ENCODE results near the gene ASCL2. TPM values are rescaled to one million over a fixed set of nuclear protein-coding genes. Genes with fewer than 3 reads are reported as not detected.

The ASCL2 gene
- total RNA-seq, 1 donor from 2014 or later, result 0.16 TPM

- Mint-ChIP-seq H3K9me3 (peaks cover 6% of the 10 kb centered on the region), H3K4me3 (no peak overlapping the region), H3K27me3 (ENCODE audit: low read depth) (no peaks in the 10 kb centered on the region), H3K27ac (ENCODE audit: unreplicated experiment) (no peak overlapping the region), H3K4me1 (peaks cover 3% of the 10 kb centered on the region), H3K36me3 (ENCODE audit: low read depth) (no peaks in the 10 kb centered on the region)
- no peak for TF ChIP-seq CTCF (conservative IDR thresholded peaks at IDR 0.05)
- no peak for DNase-seq (ENCODE audit: low read depth, low spot score)
Measured at GRCh38 chr11:2258501-2259465, 11.6 kb downstream of the ASCL2 start.

GRCh38 chr11:2256951-2257700 lies 13.3 kb downstream of the ASCL2 start:
- peak overlapping the region; percentile 54 for H3K27ac Mint-ChIP-seq (ENCODE audit: unreplicated experiment)
- H3K36me3 Mint-ChIP-seq (ENCODE audit: low read depth), result no peaks in the 10 kb centered on the region
- H3K4me1 Mint-ChIP-seq, result peaks cover 2% of the 10 kb centered on the region
- H3K4me3 Mint-ChIP-seq, result no peak overlapping the region
- no peaks in the 10 kb centered on the region for H3K27me3 Mint-ChIP-seq (ENCODE audit: low read depth)
- peaks cover 6% of the 10 kb centered on the region for H3K9me3 Mint-ChIP-seq
- DNase-seq (ENCODE audit: low read depth, low spot score), result no peak
- TF ChIP-seq CTCF (conservative IDR thresholded peaks at IDR 0.05), result no peak

- no peaks in the 10 kb centered on the region for H3K27me3 Mint-ChIP-seq (ENCODE audit: low read depth)
- H3K4me3 Mint-ChIP-seq, result no peak overlapping the region
- peaks cover 6% of the 10 kb centered on the region for H3K9me3 Mint-ChIP-seq
- no peaks in the 10 kb centered on the region for H3K36me3 Mint-ChIP-seq (ENCODE audit: low read depth)
- no peak for TF ChIP-seq CTCF (conservative IDR thresholded peaks at IDR 0.05)
- H3K4me1 Mint-ChIP-seq, result no peaks in the 10 kb centered on the region
- no peak for DNase-seq (ENCODE audit: low read depth, low spot score)
- H3K27ac Mint-ChIP-seq (ENCODE audit: unreplicated experiment), result peak overlapping the region; percentile 54
Measured at GRCh38 chr11:2256293-2256913, 14.0 kb downstream of the ASCL2 start.

- Mint-ChIP-seq H3K4me1 (peaks cover 11% of the 10 kb centered on the region), H3K36me3 (ENCODE audit: low read depth) (no peaks in the 10 kb centered on the region), H3K4me3 (no peak overlapping the region), H3K27ac (ENCODE audit: unreplicated experiment) (no peak overlapping the region), H3K27me3 (ENCODE audit: low read depth) (no peaks in the 10 kb centered on the region), H3K9me3 (peaks cover 6% of the 10 kb centered on the region)
- no peak for TF ChIP-seq CTCF (conservative IDR thresholded peaks at IDR 0.05)
- DNase-seq (ENCODE audit: low read depth, low spot score), result no peak
Measured at GRCh38 chr11:2252018-2252417, 18.4 kb downstream of the ASCL2 start.

- H3K4me1 Mint-ChIP-seq, result peaks cover 11% of the 10 kb centered on the region
- peaks cover 6% of the 10 kb centered on the region for H3K9me3 Mint-ChIP-seq
- no peak for DNase-seq (ENCODE audit: low read depth, low spot score)
- H3K27me3 Mint-ChIP-seq (ENCODE audit: low read depth), result no peaks in the 10 kb centered on the region
- H3K36me3 Mint-ChIP-seq (ENCODE audit: low read depth), result no peaks in the 10 kb centered on the region
- H3K4me3 Mint-ChIP-seq, result no peak overlapping the region
- H3K27ac Mint-ChIP-seq (ENCODE audit: unreplicated experiment), result no peak overlapping the region
- no peak for TF ChIP-seq CTCF (conservative IDR thresholded peaks at IDR 0.05)
Measured at GRCh38 chr11:2251138-2251537, 19.2 kb downstream of the ASCL2 start.

Measured in neural crest cell (in vitro differentiated cells).